A549 (cell line): ENCODE results near the gene ZDHHC16. TPM values are rescaled to one million over a fixed set of nuclear protein-coding genes. Genes with fewer than 3 reads are reported as not detected.

Experiments
- ATAC-seq, 2 experiments: fragments of 200-7000 bp in 1 of 2; fragments of >200 bp in 1 of 2; cut with Nextera tagmentation in 1 of 2; cut with Tn5 transposase in 1 of 2; 3 replicates each; pipeline versions ENCODE4 v1.8.0 to v1.9.1; 2018 to 2020; ENCODE audit warnings: mild to moderate bottlenecking in 1 of 2, moderate library complexity in 1 of 2
- CTCF ChIA-PET: fragments of 300-600 bp; sonication (Branson Sonifier 250); formaldehyde crosslinking; extraction: SDS; loops from one replicate; lab custom pipeline; 2021; ENCODE audit warnings: antibody characterized with exemption, inconsistent platforms; lab: Yijun Ruan, JAX
- POLR2A ChIA-PET: fragments of 350-600 bp; formaldehyde crosslinking; extraction: SDS; loops from one replicate; lab custom pipeline; 2021; ENCODE audit warnings: antibody characterized with exemption, inconsistent platforms; lab: Yijun Ruan, JAX
- DNase-seq, 2 experiments: peaks; one replicate each; pipeline versions ENCODE4 v3.0.0 to v3.0.0-alpha.2; 2011 to 2016; ENCODE audit warnings: low read depth in 1 of 2, low spot score in 1 of 2
- FAIRE-seq: peaks from 2 replicates; lab custom pipeline; 2011; peaks lifted over from hg19 to GRCh38; lab: Jason Lieb, UNC
- H3K27ac ChIP-seq, 2 experiments: fragments of >200 bp; sonication (Bioruptor Twin); formaldehyde crosslinking; 3 replicates each; pipeline ENCODE4 v1.5.1; 2016 to 2017
- H3K4me1 ChIP-seq: fragments of >200 bp; sonication (Bioruptor Twin); formaldehyde crosslinking; 3 replicates; pipeline ENCODE4 v1.6.1; 2016
- H3K4me2 ChIP-seq: fragments of >200 bp; sonication (Bioruptor Twin); formaldehyde crosslinking; 3 replicates; pipeline ENCODE4 v1.6.1; 2016
- H3K4me3 ChIP-seq: fragments of >200 bp; sonication (Bioruptor Twin); formaldehyde crosslinking; 3 replicates; pipeline ENCODE4 v1.5.1; 2016
- H3K9me3 ChIP-seq: fragments of >200 bp; sonication (Bioruptor Twin); formaldehyde crosslinking; 3 replicates; pipeline ENCODE4 v1.6.1; 2016
- BCL3 ChIP-seq: fragments of >200 bp; sonication (Bioruptor Twin); formaldehyde crosslinking; IDR thresholded peaks from 3 replicates; pipeline ENCODE4 v1.6.1; 2016
- BHLHE40 ChIP-seq: IDR thresholded peaks from 2 replicates; pipeline ENCODE4 v1.6.1; 2012; ENCODE audit warnings: low read depth, low read length, inconsistent platforms
- CBX2 ChIP-seq: fragments of 200-600 bp; sonication (generic); IDR thresholded peaks from 2 replicates; pipeline ENCODE4 v1.6.1; 2016; ENCODE audit warnings: low read depth, mild to moderate bottlenecking, borderline replicate concordance
- CHD2 ChIP-seq: fragments of 150-350 bp; IDR thresholded peaks from 2 replicates; pipeline ENCODE4 v1.6.1; 2014; ENCODE audit warnings: low read length; ENCODE audit not compliant: partially characterized antibody
- CHD4 ChIP-seq: fragments of 200-600 bp; sonication (generic); IDR thresholded peaks from 2 replicates; pipeline ENCODE4 v1.6.1; 2016; ENCODE audit warnings: antibody characterized with exemption, mild to moderate bottlenecking, borderline replicate concordance
- EHMT2 ChIP-seq: fragments of 200-600 bp; sonication (generic); IDR thresholded peaks from 2 replicates; pipeline ENCODE4 v1.6.1; 2016; ENCODE audit warnings: antibody characterized with exemption, low read depth, mild to moderate bottlenecking, moderate library complexity
- ELK1 ChIP-seq: fragments of 150-350 bp; IDR thresholded peaks from 2 replicates; pipeline ENCODE4 v1.6.1; 2014; ENCODE audit warnings: low read depth, mild to moderate bottlenecking, low read length
- ESRRA ChIP-seq: fragments of 150-350 bp; IDR thresholded peaks from 2 replicates; pipeline ENCODE4 v1.6.1; 2014; ENCODE audit warnings: mild to moderate bottlenecking, low read length, borderline replicate concordance
- FOXS1 ChIP-seq: fragments of 250-450 bp; sonication (Bioruptor Pico); IDR thresholded peaks from 2 replicates; pipeline ENCODE4 v1.5.0; 2020; ENCODE audit warnings: mild to moderate bottlenecking, moderate library complexity
- GATA3 ChIP-seq: IDR thresholded peaks from 2 replicates; pipeline ENCODE4 v1.6.1; 2012; ENCODE audit warnings: borderline replicate concordance
- HDAC2 ChIP-seq: fragments of 200-600 bp; sonication (generic); IDR thresholded peaks from 2 replicates; pipeline ENCODE4 v1.6.1; 2016
- HES2 ChIP-seq: fragments of >200 bp; sonication (Bioruptor Twin); formaldehyde crosslinking; IDR thresholded peaks from 2 replicates; pipeline ENCODE4 v1.6.1; 2016
- JUNB ChIP-seq: fragments of >200 bp; sonication (Bioruptor Twin); formaldehyde crosslinking; IDR thresholded peaks from 2 replicates; pipeline ENCODE4 v1.6.1; 2016
- KDM1A ChIP-seq: fragments of 200-600 bp; sonication (generic); IDR thresholded peaks from 2 replicates; pipeline ENCODE4 v1.6.1; 2016; ENCODE audit warnings: low read depth, mild to moderate bottlenecking
- MAX ChIP-seq: IDR thresholded peaks from 2 replicates; pipeline ENCODE4 v1.6.1; 2012
- MAZ ChIP-seq: fragments of 150-350 bp; IDR thresholded peaks from 2 replicates; pipeline ENCODE4 v1.6.1; 2014; ENCODE audit warnings: antibody characterized with exemption, low read depth, low read length, borderline replicate concordance
- NFE2L2 ChIP-seq: fragments of 150-350 bp; conservative IDR thresholded peaks from 2 replicates; pipeline ENCODE4 v1.6.1; 2014; ENCODE audit warnings: low read length
- NPAS2 ChIP-seq: fragments of 250-450 bp; sonication (Bioruptor Pico); IDR thresholded peaks from 2 replicates; pipeline ENCODE4 v1.8.0; 2022; ENCODE audit warnings: mild to moderate bottlenecking, moderate library complexity, borderline replicate concordance
- NR3C1 ChIP-seq: fragments of >200 bp; sonication (Bioruptor Twin); formaldehyde crosslinking; IDR thresholded peaks from 3 replicates; pipeline ENCODE4 v1.6.1; 2017
- PBX3 ChIP-seq: IDR thresholded peaks from 2 replicates; pipeline ENCODE4 v1.6.1; 2012
- PHF8 ChIP-seq: fragments of 200-600 bp; sonication (generic); IDR thresholded peaks from 2 replicates; pipeline ENCODE4 v1.6.1; 2016; ENCODE audit warnings: low read depth, mild to moderate bottlenecking, antibody characterized with exemption, moderate library complexity, borderline replicate concordance
- POLR2A ChIP-seq: IDR thresholded peaks from 2 replicates; pipeline ENCODE4 v1.6.1; 2012; ENCODE audit warnings: mild to moderate bottlenecking, low read length
- RARB ChIP-seq: fragments of 250-450 bp; sonication (Bioruptor Pico); IDR thresholded peaks from 2 replicates; pipeline ENCODE4 v1.8.0; 2021; ENCODE audit warnings: mild to moderate bottlenecking, moderate library complexity
- RCOR1 ChIP-seq: fragments of 150-350 bp; IDR thresholded peaks from 2 replicates; pipeline ENCODE4 v1.6.1; 2014; ENCODE audit warnings: antibody characterized with exemption, low read length, low read depth
- RFX5 ChIP-seq: fragments of 450-650 bp; IDR thresholded peaks from 2 replicates; pipeline ENCODE4 v1.7.1; 2014; ENCODE audit warnings: antibody characterized with exemption, mild to moderate bottlenecking, moderate library complexity
- SREBF2 ChIP-seq: fragments of 450-650 bp; IDR thresholded peaks from 2 replicates; pipeline ENCODE4 v1.6.1; 2014; ENCODE audit warnings: mild to moderate bottlenecking, moderate library complexity
- TFCP2L1 ChIP-seq: fragments of 250-450 bp; sonication (Bioruptor Pico); IDR thresholded peaks from 2 replicates; pipeline ENCODE4 v1.5.0; 2021; ENCODE audit warnings: mild to moderate bottlenecking
- TP53 ChIP-seq: fragments of 250-450 bp; sonication (Bioruptor Pico); IDR thresholded peaks from 2 replicates; pipeline ENCODE4 v1.5.0; 2021; ENCODE audit warnings: mild to moderate bottlenecking, moderate library complexity
- ZC3H11A ChIP-seq: fragments of 450-650 bp; IDR thresholded peaks from 2 replicates; pipeline ENCODE4 v1.6.1; 2014; ENCODE audit warnings: antibody characterized with exemption, mild to moderate bottlenecking
- ZNF302 ChIP-seq: fragments of 250-450 bp; sonication (Bioruptor Pico); IDR thresholded peaks from 2 replicates; pipeline ENCODE4 v1.9.0; 2021; ENCODE audit warnings: inconsistent platforms, mild to moderate bottlenecking, moderate library complexity
- ZSCAN20 ChIP-seq: fragments of 250-450 bp; sonication (Bioruptor Pico); IDR thresholded peaks from 2 replicates; pipeline ENCODE4 v1.8.0; 2022; ENCODE audit warnings: mild to moderate bottlenecking, moderate library complexity
- WGBS: methylation state at CpG from one replicate; pipeline ENCODE4 v1.1.6; 2017; ENCODE audit errors: missing lambda C conversion rate; 5-methylcytosine and 5-hydroxymethylcytosine counted together
- polyA plus RNA-seq, 4 experiments: library from polyadenylated mRNA; depleted of rRNA in 3 of 4; stranded (reverse); fragments of >200 nt; fragmentation: RNase III in 1 of 4; extraction: RNeasy Plus Mini Kit Qiagen cat#74134 plus additional on column Dnase treatment in 1 of 4; gene quantifications; 2 replicates in 3 of 4; 3 replicates in 1 of 4; pipeline ENCODE4 v1.2.3, GENCODE V29; 2011 to 2017
- TF ChIP-seq, protein P1 (sequence below): fragments of 450-650 bp; IDR thresholded peaks from 2 replicates; pipeline ENCODE4 v1.6.1; 2014; ENCODE audit warnings: antibody characterized with exemption

ZDHHC16 gene
- polyA plus RNA-seq, 2 of the 4 experiments (the other 2 are of a cell fraction): 47.7 to 57.0 TPM

- no peak overlapping the region for H3K4me2 ChIP-seq
- peaks cover 12% of the 10 kb centered on the region; the same call in 2 of the 3 replicates for H3K4me1 ChIP-seq
- POLR2A ChIA-PET: interaction anchor here (1.4 kb wide), 1 partner anchor 15 kb away, joined by 3 read pairs; no protein-coding TSS in a partner anchor
- FAIRE-seq (no peak), ATAC-seq (no peak), DNase-seq (no peak)
- CTCF ChIA-PET: interaction anchor here (0.6 to 2.9 kb wide), 8 partner anchors 9 to 130 kb away, joined by 3 to 9 read pairs (median 4); no protein-coding TSS in a partner anchor
- H3K9me3 ChIP-seq: no peaks in the 10 kb centered on the region
- WGBS: 94% methylated on average over 1 of the region's 1 CpG
- H3K4me3 ChIP-seq: no peak overlapping the region
- H3K27ac ChIP-seq: no peak overlapping the region
- TF ChIP-seq RCOR1 (no peak), NPAS2 (CRISPR knock-in tag) (no peak), KDM1A (no peak), CHD4 (no peak), SREBF2 (no peak), HES2 (no peak), BHLHE40 (no peak), ZC3H11A (no peak), ESRRA (no peak), GATA3 (no peak), PHF8 (no peak), CBX2 (no peak), RFX5 (no peak), TP53 (CRISPR knock-in tag) (no peak), ZSCAN20 (no peak)
Observed at GRCh38 chr10:97482381-97482780, 36.4 kb downstream of the ZDHHC16 start.

- POLR2A ChIA-PET: interaction anchor here (1.4 kb wide), 1 partner anchor 14 kb away, joined by 3 read pairs; no protein-coding TSS in a partner anchor
- DNase-seq: no peak
- 93% methylated on average over 3 of the region's 3 CpGs for WGBS
- Histone ChIP-seq H3K4me1 (peaks cover 12% of the 10 kb centered on the region; the same call in 2 of the 3 replicates), H3K4me3 (no peak overlapping the region), H3K9me3 (no peaks in the 10 kb centered on the region), H3K27ac (no peak overlapping the region), H3K4me2 (no peak overlapping the region)
- CTCF ChIA-PET: interaction anchor here (0.6 to 2.9 kb wide), 4 partner anchors 10 to 191 kb away, joined by 3 to 9 read pairs (median 5); no protein-coding TSS in a partner anchor
- TF ChIP-seq POLR2A (no peak), NFE2L2 (no peak), NR3C1 (no peak), ELK1 (no peak), MAZ (no peak), JUNB (no peak), ZNF302 (CRISPR knock-in tag) (no peak), CHD2 (no peak), HDAC2 (no peak), PBX3 (no peak), FOXS1 (CRISPR knock-in tag) (no peak), RARB (CRISPR knock-in tag) (no peak), RCOR1 (no peak), MAX (no peak), EHMT2 (no peak), TFCP2L1 (CRISPR knock-in tag) (no peak), BCL3 (no peak)
- TF ChIP-seq, protein P1, sequence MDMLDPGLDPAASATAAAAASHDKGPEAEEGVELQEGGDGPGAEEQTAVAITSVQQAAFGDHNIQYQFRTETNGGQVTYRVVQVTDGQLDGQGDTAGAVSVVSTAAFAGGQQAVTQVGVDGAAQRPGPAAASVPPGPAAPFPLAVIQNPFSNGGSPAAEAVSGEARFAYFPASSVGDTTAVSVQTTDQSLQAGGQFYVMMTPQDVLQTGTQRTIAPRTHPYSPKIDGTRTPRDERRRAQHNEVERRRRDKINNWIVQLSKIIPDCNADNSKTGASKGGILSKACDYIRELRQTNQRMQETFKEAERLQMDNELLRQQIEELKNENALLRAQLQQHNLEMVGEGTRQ: no peak
- no peak for FAIRE-seq
- ATAC-seq: no peak
Observed at GRCh38 chr10:97483506-97483905, 37.5 kb downstream of the ZDHHC16 start.
